NCI-H146 treated with DMSO at 0.1 percent for 48 hours (cell line): ENCODE measurements around the gene PLEKHH1.
A peak's percentile ranks its signal among the peaks of the same experiment; 100 is the strongest.

ENCODE experiments used
- DNase-seq: peaks from one replicate; lab custom pipeline; 2025; ENCODE audit not compliant: unreplicated experiment; lab: John Stamatoyannopoulos, UW

PLEKHH1 gene

GRCh38 chr14:67510121-67510520, 23.0 kb upstream of the PLEKHH1 start:
- no peak for DNase-seq

- no peak for DNase-seq
Measured at GRCh38 chr14:67510836-67511235, 22.3 kb upstream of the PLEKHH1 start.

GRCh38 chr14:67512463-67513310, 20.4 kb upstream of the PLEKHH1 start:
- no peak for DNase-seq

- no peak for DNase-seq
Measured at GRCh38 chr14:67513631-67514108, 19.4 kb upstream of the PLEKHH1 start.

- DNase-seq, result no peak
Measured at GRCh38 chr14:67514203-67514607, 18.9 kb upstream of the PLEKHH1 start.

- no peak for DNase-seq
Measured at GRCh38 chr14:67514650-67515385, 18.3 kb upstream of the PLEKHH1 start.

- no peak for DNase-seq
Measured at GRCh38 chr14:67515386-67516079, 17.6 kb upstream of the PLEKHH1 start.

GRCh38 chr14:67516676-67517075, 16.4 kb upstream of the PLEKHH1 start:
- DNase-seq, result no peak

- no peak for DNase-seq
Measured at GRCh38 chr14:67517083-67517482, 16.0 kb upstream of the PLEKHH1 start.

GRCh38 chr14:67519406-67519805, 13.7 kb upstream of the PLEKHH1 start:
- DNase-seq, result no peak

- DNase-seq, result no peak
Measured at GRCh38 chr14:67520482-67520881, 12.6 kb upstream of the PLEKHH1 start.

GRCh38 chr14:67522270-67522669, 10.8 kb upstream of the PLEKHH1 start:
- DNase-seq, result no peak

GRCh38 chr14:67523764-67524633, 9.1 kb upstream of the PLEKHH1 start:
- no peak for DNase-seq

GRCh38 chr14:67524634-67524963, 8.5 kb upstream of the PLEKHH1 start:
- DNase-seq, result no peak

GRCh38 chr14:67525389-67525788, 7.7 kb upstream of the PLEKHH1 start:
- no peak for DNase-seq

- DNase-seq, result no peak
Measured at GRCh38 chr14:67526181-67526580, 6.9 kb upstream of the PLEKHH1 start.

- DNase-seq, result peak; percentile 18
Measured at GRCh38 chr14:67526676-67527459, 6.2 kb upstream of the PLEKHH1 start.

GRCh38 chr14:67527756-67528155, 5.3 kb upstream of the PLEKHH1 start:
- no peak for DNase-seq

GRCh38 chr14:67528276-67528675, 4.8 kb upstream of the PLEKHH1 start:
- no peak for DNase-seq
